ENCODE results near the gene OCEL1. TPM values are rescaled to one million over a fixed set of nuclear protein-coding genes. Genes with fewer than 3 reads are reported as not detected.

OCEL1 gene
- total RNA-seq, 2 experiments from 2014 or later, result 23.3 to 27.4 TPM

DNA sequence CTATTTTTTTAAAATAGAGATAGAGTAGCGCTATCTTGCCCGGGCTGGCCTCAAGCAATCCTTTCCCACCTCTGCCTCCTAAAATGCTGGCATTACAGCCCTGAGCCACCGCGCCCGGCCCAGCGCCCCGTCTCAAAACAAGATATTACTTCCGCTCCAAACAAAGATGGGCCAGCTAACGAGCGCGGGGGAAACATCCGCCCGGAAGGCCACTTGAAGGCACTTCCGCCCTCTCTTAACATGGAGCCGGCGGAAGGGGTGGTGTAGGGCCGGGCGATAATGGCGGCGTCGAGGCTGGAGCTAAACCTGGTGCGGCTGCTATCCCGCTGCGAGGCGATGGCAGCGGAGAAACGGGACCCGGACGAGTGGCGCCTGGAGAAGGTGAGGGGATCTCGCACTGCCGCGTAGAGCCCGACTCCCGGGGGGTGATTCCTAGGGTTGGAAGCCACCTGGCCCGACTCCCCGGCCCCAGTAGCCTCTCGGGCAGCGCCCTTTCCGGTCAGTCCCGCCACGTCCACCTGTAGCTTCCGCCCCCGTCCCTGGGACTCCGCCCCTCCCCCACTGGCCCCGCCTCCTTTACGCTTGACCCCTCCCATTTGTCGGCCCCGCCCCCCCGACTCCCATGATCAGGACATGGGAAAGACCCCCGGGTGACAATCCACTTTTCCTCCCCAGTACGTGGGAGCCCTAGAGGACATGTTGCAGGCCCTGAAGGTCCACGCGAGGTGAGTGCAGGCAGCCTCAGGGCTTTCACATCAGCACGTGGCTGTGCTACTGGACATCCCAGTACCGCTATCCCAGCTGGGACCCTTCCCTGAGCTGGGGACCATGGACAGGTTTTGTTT lies 10.7 kb upstream of the OCEL1 start, which contains the start of gene USE1:
TSS of gene USE1 (plus strand) at position 231 of the 845 bp plus-strand sequence. CDS start at position 280, 49 bp downstream.
- peak; percentile 94 for DNase-seq
- Mint-ChIP-seq H3K9me3 (ENCODE audit: low read depth) (no peaks in the 10 kb centered on the region), H3K27ac (peak within 1 kb of the TSS; percentile 94), H3K36me3 (peaks cover 19% of the 10 kb centered on the region), H3K4me1 (peaks cover 15% of the 10 kb centered on the region), H3K4me3 (peak within 1 kb of the TSS; percentile 76), H3K27me3 (no peaks in the 10 kb centered on the region)
- CTCF ChIA-PET, result interaction anchor here (0.7 to 2.5 kb wide), 6 partner anchors 9 to 75 kb away, joined by 3 to 14 read pairs (median 8); partner anchors contain the start of gene OCEL1
- peak; percentile 97 for ATAC-seq

- Mint-ChIP-seq H3K4me1 (peaks cover 15% of the 10 kb centered on the region), H3K27ac (peak overlapping the region; percentile 94), H3K36me3 (peaks cover 17% of the 10 kb centered on the region), H3K4me3 (peak overlapping the region; percentile 32), H3K9me3 (ENCODE audit: low read depth) (no peaks in the 10 kb centered on the region), H3K27me3 (no peaks in the 10 kb centered on the region)
- ATAC-seq (no peak), DNase-seq (no peak)
- CTCF ChIA-PET, result interaction anchor here (0.7 to 2.5 kb wide), 4 partner anchors 8 to 33 kb away, joined by 3 to 14 read pairs (median 10); partner anchors contain the start of gene OCEL1
Measured at GRCh38 chr19:17216058-17216670, 9.9 kb upstream of the OCEL1 start.

DNA sequence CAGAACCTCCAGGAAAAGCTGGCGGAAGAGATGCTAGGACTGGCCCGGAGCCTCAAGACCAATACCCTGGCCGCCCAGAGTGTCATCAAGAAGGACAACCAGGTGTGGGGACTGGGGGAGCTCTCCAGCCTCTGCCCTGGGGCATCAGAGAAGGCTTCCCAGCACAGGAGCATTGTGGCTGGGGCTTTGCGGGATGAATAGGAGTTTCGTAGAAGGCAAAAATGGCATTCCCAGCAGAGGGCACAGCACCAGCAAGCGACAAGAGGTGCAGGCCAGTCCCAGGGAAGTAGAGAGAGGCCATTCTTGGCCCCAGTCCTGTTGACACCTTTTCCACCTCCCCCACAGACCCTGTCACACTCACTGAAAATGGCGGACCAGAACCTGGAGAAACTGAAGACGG lies 6.7 kb upstream of the OCEL1 start:
- Mint-ChIP-seq H3K27me3 (no peaks in the 10 kb centered on the region), H3K36me3 (peaks cover 12% of the 10 kb centered on the region), H3K9me3 (ENCODE audit: low read depth) (no peaks in the 10 kb centered on the region), H3K27ac (no peak overlapping the region), H3K4me1 (peaks cover 14% of the 10 kb centered on the region), H3K4me3 (no peak overlapping the region)
- ATAC-seq (no peak), DNase-seq (no peak)
- CTCF ChIA-PET, result no interaction called here

- peaks cover 12% of the 10 kb centered on the region for H3K36me3 Mint-ChIP-seq
- CTCF ChIA-PET, result interaction anchor here (1.5 kb wide), 1 partner anchor 15 kb away, joined by 4 read pairs; no protein-coding TSS in a partner anchor
- DNase-seq (no peak), ATAC-seq (no peak)
- H3K27me3 Mint-ChIP-seq, result no peaks in the 10 kb centered on the region
- H3K4me3 Mint-ChIP-seq, result no peak overlapping the region
- no peaks in the 10 kb centered on the region for H3K9me3 Mint-ChIP-seq (ENCODE audit: low read depth)
- no peak overlapping the region for H3K27ac Mint-ChIP-seq
- H3K4me1 Mint-ChIP-seq, result peaks cover 7% of the 10 kb centered on the region
Measured at GRCh38 chr19:17220207-17220758, 5.7 kb upstream of the OCEL1 start.

GRCh38 chr19:17225053-17225452 lies 973 bp upstream of the OCEL1 start:
- H3K36me3 Mint-ChIP-seq, result no peaks in the 10 kb centered on the region
- H3K27me3 Mint-ChIP-seq, result no peaks in the 10 kb centered on the region
- peaks cover 11% of the 10 kb centered on the region for H3K4me1 Mint-ChIP-seq
- ATAC-seq (no peak), DNase-seq (no peak)
- no peaks in the 10 kb centered on the region for H3K9me3 Mint-ChIP-seq (ENCODE audit: low read depth)
- H3K27ac Mint-ChIP-seq, result no peak overlapping the region
- peak overlapping the region; percentile 39 for H3K4me3 Mint-ChIP-seq
- CTCF ChIA-PET, result interaction anchor here (0.6 to 2.5 kb wide), 4 partner anchors 9 to 41 kb away, joined by 3 to 14 read pairs (median 6); partner anchors contain the start of gene USE1

DNA sequence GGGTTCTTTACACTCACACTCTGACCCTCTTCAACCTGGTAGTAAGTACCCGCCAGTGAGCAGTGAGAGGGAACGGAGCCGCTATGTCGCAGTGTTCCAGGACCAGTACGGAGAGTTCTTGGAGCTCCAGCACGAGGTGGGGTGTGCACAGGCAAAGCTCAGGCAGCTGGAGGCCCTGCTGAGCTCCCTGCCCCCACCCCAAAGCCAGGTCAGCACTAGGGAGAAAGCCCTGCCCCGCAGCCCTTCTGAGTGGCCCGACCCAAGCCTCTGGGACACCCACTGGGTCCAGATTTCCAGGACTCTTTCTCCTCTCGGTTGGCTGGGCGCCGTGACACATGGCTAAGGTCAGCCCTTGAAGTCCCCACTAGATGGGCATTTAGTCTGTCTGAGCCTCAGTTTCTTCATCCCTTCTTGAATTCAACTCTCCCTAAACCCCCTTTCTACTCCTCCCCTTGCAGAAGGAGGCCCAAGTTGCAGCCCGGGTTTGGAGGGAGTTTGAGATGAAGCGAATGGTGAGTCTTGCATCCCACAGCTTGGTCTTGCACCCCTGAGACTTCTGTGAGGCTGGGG lies 1.9 kb downstream of the OCEL1 start:
- ATAC-seq (no peak), DNase-seq (no peak)
- CTCF ChIA-PET, result interaction anchor here (2.5 kb wide), 1 partner anchor 13 kb away, joined by 14 read pairs; the partner anchor contains the start of gene USE1
- no peak overlapping the region for H3K27ac Mint-ChIP-seq
- no peak overlapping the region for H3K4me3 Mint-ChIP-seq
- no peaks in the 10 kb centered on the region for H3K27me3 Mint-ChIP-seq
- H3K9me3 Mint-ChIP-seq (ENCODE audit: low read depth), result no peaks in the 10 kb centered on the region
- H3K4me1 Mint-ChIP-seq, result peaks cover 11% of the 10 kb centered on the region
- no peaks in the 10 kb centered on the region for H3K36me3 Mint-ChIP-seq

GRCh38 chr19:17229890-17230289 lies 3.9 kb downstream of the OCEL1 start:
- Mint-ChIP-seq H3K4me3 (no peak overlapping the region), H3K4me1 (peaks cover 16% of the 10 kb centered on the region), H3K9me3 (ENCODE audit: low read depth) (no peaks in the 10 kb centered on the region), H3K27ac (no peak overlapping the region), H3K27me3 (no peaks in the 10 kb centered on the region), H3K36me3 (no peaks in the 10 kb centered on the region)
- no peak for DNase-seq
- ATAC-seq, result no peak
- CTCF ChIA-PET, result no interaction called here

GRCh38 chr19:17232258-17232657 lies 6.2 kb downstream of the OCEL1 start:
- no peak overlapping the region for H3K27ac Mint-ChIP-seq
- DNase-seq (no peak), ATAC-seq (no peak)
- CTCF ChIA-PET, result no interaction called here
- H3K36me3 Mint-ChIP-seq, result no peaks in the 10 kb centered on the region
- H3K9me3 Mint-ChIP-seq (ENCODE audit: low read depth), result no peaks in the 10 kb centered on the region
- peaks cover 7% of the 10 kb centered on the region for H3K4me1 Mint-ChIP-seq
- H3K4me3 Mint-ChIP-seq, result no peak overlapping the region
- H3K27me3 Mint-ChIP-seq, result no peaks in the 10 kb centered on the region

- H3K4me1 Mint-ChIP-seq, result peaks cover 5% of the 10 kb centered on the region
- ATAC-seq (peak; percentile 74), DNase-seq (peak; percentile 76)
- no peaks in the 10 kb centered on the region for H3K27me3 Mint-ChIP-seq
- H3K4me3 Mint-ChIP-seq, result peak overlapping the region; percentile 70
- no peaks in the 10 kb centered on the region for H3K36me3 Mint-ChIP-seq
- H3K27ac Mint-ChIP-seq, result peak overlapping the region; percentile 66
- CTCF ChIA-PET, result interaction anchor here (0.6 to 2.5 kb wide), 21 partner anchors 8 to 169 kb away, joined by 3 to 14 read pairs (median 5); partner anchors contain the start of genes BABAM1, OCEL1 and USE1
- H3K9me3 Mint-ChIP-seq (ENCODE audit: low read depth), result no peaks in the 10 kb centered on the region
Measured at GRCh38 chr19:17234911-17235299, 8.9 kb downstream of the OCEL1 start.

- peak; percentile 93 for ATAC-seq
- peak overlapping the region; percentile 70 for H3K4me3 Mint-ChIP-seq
- H3K9me3 Mint-ChIP-seq (ENCODE audit: low read depth), result no peaks in the 10 kb centered on the region
- H3K36me3 Mint-ChIP-seq, result no peaks in the 10 kb centered on the region
- H3K4me1 Mint-ChIP-seq, result peaks cover 5% of the 10 kb centered on the region
- CTCF ChIA-PET, result interaction anchor here (0.6 to 2.5 kb wide), 21 partner anchors 10 to 169 kb away, joined by 3 to 14 read pairs (median 5); partner anchors contain the start of genes BABAM1, OCEL1, USE1 and USHBP1
- peak overlapping the region; percentile 66 for H3K27ac Mint-ChIP-seq
- peak; percentile 81 for DNase-seq
- no peaks in the 10 kb centered on the region for H3K27me3 Mint-ChIP-seq
Measured at GRCh38 chr19:17235300-17235970, 9.4 kb downstream of the OCEL1 start.

DNA sequence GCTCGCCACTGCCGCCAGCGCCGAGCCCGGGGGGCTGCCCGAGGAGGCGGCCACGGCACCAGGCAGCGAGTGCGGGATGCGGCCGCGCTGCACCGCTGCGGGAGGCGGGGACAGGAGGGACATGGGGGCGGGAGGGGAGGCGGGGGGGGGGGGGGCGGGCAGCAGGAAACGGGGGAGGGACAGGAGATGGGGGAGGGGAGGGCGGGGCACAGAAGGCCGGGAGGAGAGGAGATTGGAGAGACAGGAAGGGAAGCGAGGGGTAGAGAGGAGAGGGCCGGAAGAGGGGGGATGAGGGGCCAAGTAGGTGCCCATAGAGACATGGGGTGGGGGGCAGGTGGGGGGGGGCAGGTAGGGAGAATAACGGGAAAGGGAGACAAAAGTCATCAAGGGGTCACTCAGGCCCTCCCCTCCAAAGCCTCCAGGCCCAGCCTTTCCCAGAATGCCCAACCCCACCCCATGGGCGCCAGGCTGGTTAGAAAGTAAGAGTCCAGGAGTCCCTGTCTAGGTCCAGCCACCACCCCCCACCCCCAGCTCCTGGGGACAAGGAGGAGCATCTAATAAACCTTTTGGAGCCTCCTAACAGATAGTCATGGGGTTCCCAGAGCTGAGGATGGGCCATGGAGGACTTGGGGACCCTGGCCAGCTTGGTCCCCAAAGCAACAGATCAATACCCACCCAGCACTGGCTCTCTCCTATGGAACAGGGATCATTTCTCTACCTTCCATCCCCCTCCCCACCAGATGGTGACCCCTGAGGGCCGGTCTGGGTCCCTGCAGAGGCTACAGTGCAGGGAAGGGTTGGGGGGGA lies 10.1 kb downstream of the OCEL1 start:
- H3K36me3 Mint-ChIP-seq, result no peaks in the 10 kb centered on the region
- CTCF ChIA-PET, result interaction anchor here (0.9 to 2.5 kb wide), 20 partner anchors 10 to 170 kb away, joined by 3 to 14 read pairs (median 5); partner anchors contain the start of genes BABAM1, OCEL1, USE1 and USHBP1
- ATAC-seq (no peak), DNase-seq (no peak)
- no peaks in the 10 kb centered on the region for H3K9me3 Mint-ChIP-seq (ENCODE audit: low read depth)
- peak overlapping the region; percentile 70 for H3K4me3 Mint-ChIP-seq
- no peak overlapping the region for H3K27ac Mint-ChIP-seq
- H3K4me1 Mint-ChIP-seq, result peaks cover 5% of the 10 kb centered on the region
- H3K27me3 Mint-ChIP-seq, result no peaks in the 10 kb centered on the region

Data from activated CD8-positive, alpha-beta memory T cell treated with anti-CD3 and anti-CD28 coated beads, Interleukin-2, amount 10 ng/mL, durations not matched to agents 7 days and 5 days (primary cell).